ENCODE results near the gene MRPS24. TPM values are rescaled to one million over a fixed set of nuclear protein-coding genes. Genes with fewer than 3 reads are reported as not detected.

MRPS24 gene
- total RNA-seq, 4 donors from 2014 or later: 22.8 to 110 (median 73.4) TPM

DNA sequence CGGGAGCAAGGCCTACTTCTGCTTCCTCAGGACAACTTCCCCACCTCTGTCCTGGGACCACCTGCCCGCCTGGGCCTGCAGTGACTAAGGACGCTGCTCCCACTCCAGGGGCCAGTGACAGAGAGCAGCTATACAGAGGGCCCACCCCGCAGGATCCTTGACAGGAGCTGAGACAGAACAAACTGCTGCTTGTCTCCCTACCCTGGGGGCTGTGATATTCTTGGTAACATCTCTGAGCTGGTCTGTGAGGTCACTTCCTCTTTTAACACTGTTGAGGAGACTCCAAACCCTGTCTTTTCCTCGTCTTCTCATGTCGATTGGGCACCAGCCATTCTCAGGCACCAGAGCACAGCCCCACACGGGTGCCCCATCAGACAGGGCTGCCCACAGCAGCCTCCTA is 6.9 kb upstream of the MRPS24 start:
- in situ Hi-C loops (cut with MboI; ENCODE audit: low pct_ligation_motif_present in 1 of 4, low pct_unique_long_range_greater_than_20kb in 1 of 4, low sequenced_read_pairs in 3 of 4): no loop called here
- H3K9me3 ChIP-seq: no peaks in the 10 kb centered on the region
- no peak overlapping the region for H3K4me3 ChIP-seq
- 76 to 100% methylated on average over 1 to 7 of the region's 7 CpGs for WGBS, 2 donors (ENCODE audit: low coverage in 1 of 2)
- TF ChIP-seq EP300 (IDR thresholded peaks at IDR 0.05; ENCODE audit: low read depth) (no peak), POLR2A (IDR thresholded peaks at IDR 0.05) (no peak), POLR2AphosphoS5 (IDR thresholded peaks at IDR 0.05) (no peak)
- TF ChIP-seq, protein P1, sequence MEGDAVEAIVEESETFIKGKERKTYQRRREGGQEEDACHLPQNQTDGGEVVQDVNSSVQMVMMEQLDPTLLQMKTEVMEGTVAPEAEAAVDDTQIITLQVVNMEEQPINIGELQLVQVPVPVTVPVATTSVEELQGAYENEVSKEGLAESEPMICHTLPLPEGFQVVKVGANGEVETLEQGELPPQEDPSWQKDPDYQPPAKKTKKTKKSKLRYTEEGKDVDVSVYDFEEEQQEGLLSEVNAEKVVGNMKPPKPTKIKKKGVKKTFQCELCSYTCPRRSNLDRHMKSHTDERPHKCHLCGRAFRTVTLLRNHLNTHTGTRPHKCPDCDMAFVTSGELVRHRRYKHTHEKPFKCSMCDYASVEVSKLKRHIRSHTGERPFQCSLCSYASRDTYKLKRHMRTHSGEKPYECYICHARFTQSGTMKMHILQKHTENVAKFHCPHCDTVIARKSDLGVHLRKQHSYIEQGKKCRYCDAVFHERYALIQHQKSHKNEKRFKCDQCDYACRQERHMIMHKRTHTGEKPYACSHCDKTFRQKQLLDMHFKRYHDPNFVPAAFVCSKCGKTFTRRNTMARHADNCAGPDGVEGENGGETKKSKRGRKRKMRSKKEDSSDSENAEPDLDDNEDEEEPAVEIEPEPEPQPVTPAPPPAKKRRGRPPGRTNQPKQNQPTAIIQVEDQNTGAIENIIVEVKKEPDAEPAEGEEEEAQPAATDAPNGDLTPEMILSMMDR (IDR thresholded peaks at IDR 0.05): no peak
- H3K27ac ChIP-seq: no peak overlapping the region
- peaks cover 0 to 48% (median 18%) of the 10 kb centered on the region in 4 donors for H3K36me3 ChIP-seq
- H3K27me3 ChIP-seq: no peaks in the 10 kb centered on the region
- intact Hi-C loops (cut with DNase I; ENCODE audit: low total_unique reads): loop anchor here (5.0 kb wide), 1 partner anchor 246 kb away; the partner anchor contains the start of gene POLD2
- DNase-seq: no peak
- H3K4me1 ChIP-seq: peaks cover 8 to 25% (median 10%) of the 10 kb centered on the region in 4 donors

DNA sequence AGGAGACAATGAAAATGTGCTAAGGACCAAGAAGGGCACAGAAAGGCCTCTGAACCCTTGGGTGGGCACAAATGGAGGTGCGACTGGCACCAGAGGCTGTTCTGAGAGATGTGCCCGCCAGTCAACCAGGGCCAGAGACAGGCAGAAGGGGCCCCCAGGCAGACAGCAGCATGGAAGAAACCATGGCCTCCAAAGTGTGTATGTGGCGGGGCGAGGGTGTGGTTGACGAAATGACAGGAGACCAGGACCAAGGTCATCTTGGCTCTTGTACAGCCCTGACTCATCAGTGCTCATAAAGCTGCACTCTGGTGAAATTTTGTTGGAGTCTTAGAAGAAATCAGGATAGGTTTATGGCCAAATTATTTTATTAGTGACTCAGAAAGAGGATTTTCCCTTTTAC is 4.0 kb upstream of the MRPS24 start:
- intact Hi-C loops (cut with DNase I; ENCODE audit: low total_unique reads): no loop called here

DNA sequence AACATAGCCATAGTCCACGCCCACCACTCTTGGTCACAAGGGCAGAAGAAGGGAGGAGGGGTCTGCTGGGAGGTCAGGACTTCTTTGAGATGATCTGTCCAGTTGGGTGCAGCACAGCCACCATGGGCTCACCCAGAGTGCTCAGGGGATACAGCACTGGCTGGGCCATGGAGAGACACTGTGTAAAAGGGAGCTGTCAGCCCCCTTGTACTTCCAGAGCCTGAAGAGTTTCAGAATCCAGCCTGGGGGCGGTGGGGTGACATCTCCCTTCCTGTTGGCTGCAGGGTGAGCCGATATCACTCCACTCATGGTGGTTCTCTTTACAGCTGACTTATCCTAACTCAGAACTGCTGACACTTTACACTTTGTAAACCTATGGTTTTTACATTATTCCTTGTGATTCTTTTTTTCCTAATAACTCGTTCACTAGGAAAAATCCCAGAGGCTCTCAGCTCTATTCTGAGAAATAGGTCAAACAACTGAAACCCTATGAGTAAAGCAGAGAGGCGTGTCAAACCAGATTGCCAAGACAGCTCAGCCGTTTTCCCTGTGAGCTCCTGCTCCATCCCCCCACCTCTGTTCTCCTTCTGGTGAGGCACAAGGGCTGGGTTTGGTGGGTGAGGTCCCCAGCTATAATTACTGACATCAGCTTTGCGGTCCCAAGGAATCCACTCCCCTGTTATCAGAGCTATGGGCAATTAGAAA is 3.2 kb upstream of the MRPS24 start:
- peak; percentile 63 for DNase-seq
- Histone ChIP-seq H3K4me1 (peaks cover 8 to 43% (median 26%) of the 10 kb centered on the region in 4 donors), H3K9me3 (no peaks in the 10 kb centered on the region), H3K4me3 (no peak overlapping the region), H3K27ac (peak overlapping the region; percentile 64 to 78 (median 72)), H3K36me3 (peaks cover 0 to 17% (median 6%) of the 10 kb centered on the region in 4 donors), H3K27me3 (no peaks in the 10 kb centered on the region)
- WGBS, 2 donors (ENCODE audit: low coverage in 1 of 2): 32 to 41% methylated on average over 3 to 7 of the region's 7 CpGs
- TF ChIP-seq EP300 (IDR thresholded peaks at IDR 0.05; ENCODE audit: low read depth) (no peak), POLR2AphosphoS5 (IDR thresholded peaks at IDR 0.05) (no peak), POLR2A (IDR thresholded peaks at IDR 0.05) (no peak)
- TF ChIP-seq, protein P1 (IDR thresholded peaks at IDR 0.05): no peak
- in situ Hi-C loops (cut with MboI; ENCODE audit: low pct_ligation_motif_present in 1 of 4, low pct_unique_long_range_greater_than_20kb in 1 of 4, low sequenced_read_pairs in 3 of 4): loop anchor here in 1 of 4 donors (25.0 kb wide), 1 partner anchor 935 kb away; the partner anchor contains the start of genes MRPL32 and PSMA2
- intact Hi-C loops (cut with DNase I; ENCODE audit: low total_unique reads): no loop called here

More for the DNA sequence above, 4.0 kb upstream of the MRPS24 start:
- peak; percentile 74 for DNase-seq
- Histone ChIP-seq H3K36me3 (peaks cover 0 to 24% (median 10%) of the 10 kb centered on the region in 4 donors), H3K4me3 (no peak overlapping the region), H3K9me3 (no peaks in the 10 kb centered on the region), H3K27me3 (no peaks in the 10 kb centered on the region), H3K4me1 (peaks cover 8 to 38% (median 22%) of the 10 kb centered on the region in 4 donors), H3K27ac (peak overlapping the region; percentile 64 to 78 (median 72))
- in situ Hi-C loops (cut with MboI; ENCODE audit: low pct_ligation_motif_present in 1 of 4, low pct_unique_long_range_greater_than_20kb in 1 of 4, low sequenced_read_pairs in 3 of 4): loop anchor here in 1 of 4 donors (25.0 kb wide), 1 partner anchor 936 kb away; the partner anchor contains the start of genes MRPL32 and PSMA2
- 77 to 80% methylated on average over 1 to 5 of the region's 5 CpGs for WGBS, 2 donors (ENCODE audit: low coverage in 1 of 2)
- TF ChIP-seq EP300 (IDR thresholded peaks at IDR 0.05; ENCODE audit: low read depth) (no peak), POLR2A (IDR thresholded peaks at IDR 0.05) (no peak), POLR2AphosphoS5 (IDR thresholded peaks at IDR 0.05) (peak in 2 of 3 donors; percentile 30 to 31)
- TF ChIP-seq, protein P1 (IDR thresholded peaks at IDR 0.05): no peak

DNA sequence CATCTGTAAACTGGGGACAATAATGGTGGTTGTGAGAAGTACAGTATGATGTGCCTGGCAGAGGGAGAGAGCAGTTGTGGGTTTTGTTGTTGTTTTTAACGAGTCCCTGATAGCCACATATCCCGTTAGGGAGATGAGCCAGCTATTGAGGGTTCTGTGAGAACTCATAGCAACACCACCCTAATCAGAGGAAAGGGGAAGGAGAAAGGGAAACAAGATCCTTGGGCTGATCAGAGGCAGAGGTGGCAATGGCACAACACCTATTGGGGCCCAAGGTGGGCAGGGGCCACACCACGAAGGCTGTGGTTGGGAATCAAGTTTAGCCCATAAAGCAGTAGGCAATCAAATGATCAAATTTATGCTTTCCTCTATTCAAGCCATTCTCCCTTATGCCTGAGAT is 1.7 kb upstream of the MRPS24 start:
- intact Hi-C loops (cut with DNase I; ENCODE audit: low total_unique reads): no loop called here
- no peak for DNase-seq
- Histone ChIP-seq H3K4me3 (no peak overlapping the region), H3K27ac (no peak overlapping the region), H3K27me3 (no peaks in the 10 kb centered on the region), H3K9me3 (no peaks in the 10 kb centered on the region), H3K36me3 (peaks cover 0 to 11% (median 6%) of the 10 kb centered on the region in 4 donors), H3K4me1 (peaks cover 8 to 43% (median 26%) of the 10 kb centered on the region in 4 donors)
- in situ Hi-C loops (cut with MboI; ENCODE audit: low pct_ligation_motif_present in 1 of 4, low pct_unique_long_range_greater_than_20kb in 1 of 4, low sequenced_read_pairs in 3 of 4): loop anchor here in 1 of 4 donors (25.0 kb wide), 1 partner anchor 934 kb away; the partner anchor contains the start of genes MRPL32 and PSMA2
- TF ChIP-seq POLR2AphosphoS5 (IDR thresholded peaks at IDR 0.05): no peak
- TF ChIP-seq, protein P1 (IDR thresholded peaks at IDR 0.05): no peak
- no peak for TF ChIP-seq POLR2A (IDR thresholded peaks at IDR 0.05)
- no peak for TF ChIP-seq EP300 (IDR thresholded peaks at IDR 0.05; ENCODE audit: low read depth)
- WGBS, 2 donors (ENCODE audit: low coverage in 1 of 2): 60 to 93% methylated on average over 1 to 3 of the region's 3 CpGs

Data from transverse colon (tissue), 4 donors.